Liver (tissue), 9 donors: ENCODE results near the gene GRAP2. TPM values are rescaled to one million over a fixed set of nuclear protein-coding genes. Genes with fewer than 3 reads are reported as not detected.

Experiments
- DNase-seq: peaks from one replicate; pipeline ENCODE4 v3.0.0-alpha.2; 2017; ENCODE audit warnings: low spot score
- H3K27ac ChIP-seq, 2 donors: one replicate each; pipeline ENCODE4 v1.7.0; 2013; ENCODE audit warnings: inconsistent platforms in 2 of 2, low read length in 2 of 2, control low read depth in 1 of 2, low read depth in 1 of 2, mild to moderate bottlenecking in 1 of 2
- H3K27me3 ChIP-seq, 4 donors: one replicate each; pipeline versions ENCODE4 v1.6.1 to v1.7.0; 2013; ENCODE audit warnings: low read length in 3 of 4, inconsistent platforms in 1 of 4, mild to moderate bottlenecking in 1 of 4, moderate library complexity in 1 of 4; ENCODE audit not compliant: control insufficient read depth in 4 of 4, insufficient read depth in 4 of 4
- H3K36me3 ChIP-seq, 4 donors: one replicate each; pipeline versions ENCODE4 v1.6.1 to v1.7.0; 2013; ENCODE audit warnings: low read length in 3 of 4, mild to moderate bottlenecking in 3 of 4, low read depth in 1 of 4, moderate library complexity in 1 of 4; ENCODE audit not compliant: control insufficient read depth in 4 of 4, insufficient read depth in 3 of 4
- H3K4me1 ChIP-seq, 4 donors: one replicate each; pipeline versions ENCODE4 v1.6.1 to v1.7.0; 2013; ENCODE audit warnings: low read length in 3 of 4, mild to moderate bottlenecking in 3 of 4, moderate library complexity in 1 of 4; ENCODE audit not compliant: control insufficient read depth in 4 of 4, insufficient read depth in 4 of 4
- H3K4me3 ChIP-seq, 3 donors: one replicate each; pipeline versions ENCODE4 v1.6.1 to v1.7.0; 2013; ENCODE audit warnings: low read length in 3 of 3, control low read depth in 1 of 3, low read depth in 1 of 3, mild to moderate bottlenecking in 1 of 3
- H3K9ac ChIP-seq, 2 donors: one replicate each; pipeline ENCODE4 v1.7.0; 2013; ENCODE audit warnings: low read length in 2 of 2, mild to moderate bottlenecking in 2 of 2, moderate library complexity in 2 of 2, control low read depth in 1 of 2, low read depth in 1 of 2
- H3K9me3 ChIP-seq, 4 donors: one replicate each; pipeline versions ENCODE4 v1.6.1 to v1.7.0; 2013; ENCODE audit warnings: low read length in 3 of 4; ENCODE audit not compliant: control insufficient read depth in 4 of 4
- EGR1 ChIP-seq, 2 donors: IDR thresholded peaks; 2 replicates each; pipeline ENCODE4 v1.6.1; 2016 to 2018; ENCODE audit warnings: antibody characterized with exemption in 2 of 2, low read depth in 2 of 2
- FOXA1 ChIP-seq: IDR thresholded peaks from 2 replicates; pipeline ENCODE4 v1.6.1; 2016; ENCODE audit warnings: antibody characterized with exemption
- FOXA2 ChIP-seq: IDR thresholded peaks from 2 replicates; pipeline ENCODE4 v1.6.1; 2016; ENCODE audit warnings: antibody characterized with exemption
- GABPA ChIP-seq, 2 donors: IDR thresholded peaks in 1 of 2; conservative IDR thresholded peaks in 1 of 2; 2 replicates each; pipeline ENCODE4 v1.6.1; 2016; ENCODE audit warnings: antibody characterized with exemption in 2 of 2, mild to moderate bottlenecking in 1 of 2, moderate library complexity in 1 of 2
- HNF4A ChIP-seq, 2 donors: conservative IDR thresholded peaks; 2 replicates each; pipeline ENCODE4 v1.6.1; 2016; ENCODE audit warnings: antibody characterized with exemption in 2 of 2, mild to moderate bottlenecking in 2 of 2
- HNF4G ChIP-seq: IDR thresholded peaks from 2 replicates; pipeline ENCODE4 v1.6.1; 2016; ENCODE audit warnings: antibody characterized with exemption
- JUND ChIP-seq, 2 donors: IDR thresholded peaks; 2 replicates each; pipeline ENCODE4 v1.6.1; 2016; ENCODE audit warnings: antibody characterized with exemption in 2 of 2
- MAX ChIP-seq: IDR thresholded peaks from 2 replicates; pipeline ENCODE4 v1.6.1; 2016; ENCODE audit warnings: antibody characterized with exemption
- NR2F2 ChIP-seq: IDR thresholded peaks from 2 replicates; pipeline ENCODE4 v1.6.1; 2016; ENCODE audit warnings: antibody characterized with exemption
- RAD21 ChIP-seq, 2 donors: IDR thresholded peaks; 2 replicates each; pipeline ENCODE4 v1.6.1; 2016; ENCODE audit warnings: antibody characterized with exemption in 2 of 2, mild to moderate bottlenecking in 2 of 2
- REST ChIP-seq: IDR thresholded peaks from 2 replicates; pipeline ENCODE4 v1.6.1; 2016; ENCODE audit warnings: antibody characterized with exemption, mild to moderate bottlenecking
- SP1 ChIP-seq: IDR thresholded peaks from 2 replicates; pipeline ENCODE4 v1.6.1; 2018; ENCODE audit warnings: antibody characterized with exemption, mild to moderate bottlenecking
- TAF1 ChIP-seq: conservative IDR thresholded peaks from 2 replicates; pipeline ENCODE4 v1.6.1; 2016; ENCODE audit warnings: antibody characterized with exemption, mild to moderate bottlenecking
- YY1 ChIP-seq: IDR thresholded peaks from 2 replicates; pipeline ENCODE4 v1.6.1; 2016; ENCODE audit warnings: antibody characterized with exemption, mild to moderate bottlenecking
- ZBTB33 ChIP-seq: IDR thresholded peaks from 2 replicates; pipeline ENCODE4 v1.6.1; 2016; ENCODE audit warnings: antibody characterized with exemption
- WGBS: extraction: QIAGEN DNeasy Blood & Tissue Kit; methylation state at CpG from one replicate; pipeline ENCODE4 v1.1.7; 2013; 5-methylcytosine and 5-hydroxymethylcytosine counted together
- polyA plus RNA-seq, 2 donors: library from polyadenylated mRNA; stranded (reverse) in 1 of 2; unstranded in 1 of 2; fragments of 200-250 nt in 1 of 2; fragments of >200 nt in 1 of 2; fragmentation: Nextera tagmentation in 1 of 2; extraction: Ambion mirVana in 1 of 2; gene quantifications; one replicate each; pipeline versions ENCODE4 v1.2.1 to v1.2.3, GENCODE V29; 2013 to 2015
- total RNA-seq, 2 donors: library from RNA; depleted of rRNA; stranded (reverse); fragments of >200 nt; gene quantifications; one replicate each; pipeline ENCODE4 v1.2.3, GENCODE V29; 2014
- TF ChIP-seq, protein P1 (sequence below): IDR thresholded peaks from 2 replicates; pipeline ENCODE4 v1.6.1; 2016; ENCODE audit warnings: antibody characterized with exemption
- donor health status: healthy.
- donor health status: healthy.
- donor health status: healthy.
- donor health status: healthy.
- donor health status: healthy.

GRAP2 gene
- total and polyA plus RNA-seq, 4 donors: 0.22 to 38.2 (median 0.78) TPM

GRCh38 chr22:39984746-39985145, 83.9 kb downstream of the GRAP2 start:
- TF ChIP-seq SP1 (no peak), NR2F2 (no peak), JUND (IDR thresholded peaks at IDR 0.05) (no peak), HNF4A (conservative IDR thresholded peaks at IDR 0.05) (no peak), MAX (no peak), TAF1 (no peak), YY1 (no peak), FOXA2 (no peak), HNF4G (no peak), FOXA1 (no peak), EGR1 (IDR thresholded peaks at IDR 0.05; ENCODE audit: low read depth in 2 of 2) (no peak), ZBTB33 (no peak), GABPA (IDR thresholded peaks at IDR 0.05 in 1 of 2, conservative IDR thresholded peaks at IDR 0.05 in 1 of 2) (no peak), RAD21 (IDR thresholded peaks at IDR 0.05) (no peak), REST (no peak)
- TF ChIP-seq, protein P1, sequence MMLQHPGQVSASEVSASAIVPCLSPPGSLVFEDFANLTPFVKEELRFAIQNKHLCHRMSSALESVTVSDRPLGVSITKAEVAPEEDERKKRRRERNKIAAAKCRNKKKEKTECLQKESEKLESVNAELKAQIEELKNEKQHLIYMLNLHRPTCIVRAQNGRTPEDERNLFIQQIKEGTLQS: no peak
- H3K9ac ChIP-seq: no peak overlapping the region
- no peak for DNase-seq

GRCh38 chr22:39985383-39986035, 84.6 kb downstream of the GRAP2 start:
- Histone ChIP-seq H3K27me3 (no peaks in the 10 kb centered on the region), H3K4me3 (no peak overlapping the region), H3K9me3 (no peaks in the 10 kb centered on the region), H3K36me3 (no peaks in the 10 kb centered on the region), H3K4me1 (peaks cover 3 to 10% (median 7%) of the 10 kb centered on the region in 4 donors), H3K9ac (no peak overlapping the region), H3K27ac (no peak overlapping the region)
- no peak for DNase-seq
- WGBS: 87% methylated on average over 7 of the region's 7 CpGs
- no peak for TF ChIP-seq HNF4A (conservative IDR thresholded peaks at IDR 0.05)

More at GRCh38 chr22:39984746-39985145, 83.9 kb downstream of the GRAP2 start:
- Histone ChIP-seq H3K4me3 (no peak overlapping the region), H3K4me1 (peaks cover 0 to 2% (median 2%) of the 10 kb centered on the region in 4 donors), H3K36me3 (no peaks in the 10 kb centered on the region), H3K9me3 (no peaks in the 10 kb centered on the region), H3K27ac (no peak overlapping the region), H3K27me3 (no peaks in the 10 kb centered on the region)
- 91% methylated on average over 2 of the region's 2 CpGs for WGBS
